Measurements from ENCODE around the gene VWA3A.

DNA sequence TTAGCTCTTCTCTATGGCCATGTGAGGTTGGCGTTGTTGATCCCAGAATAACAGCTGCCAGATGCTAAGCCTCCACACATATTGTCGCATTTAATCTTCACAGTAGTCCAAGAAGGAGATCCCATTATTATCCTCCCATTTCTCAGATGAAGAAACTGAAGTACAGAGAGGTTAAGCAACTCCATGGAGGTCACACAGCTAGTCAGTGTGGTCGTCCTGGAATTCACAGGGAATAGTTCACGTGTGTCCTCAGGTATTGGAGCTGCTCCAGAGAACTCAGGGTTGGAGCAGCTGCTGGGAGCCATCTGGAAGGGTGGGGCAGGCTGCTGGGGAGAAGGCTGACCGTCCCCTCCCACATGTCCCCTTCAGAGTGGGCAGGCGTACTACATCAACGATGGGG is 89.5 kb downstream of the VWA3A start:
- TF ChIP-seq, protein P1, sequence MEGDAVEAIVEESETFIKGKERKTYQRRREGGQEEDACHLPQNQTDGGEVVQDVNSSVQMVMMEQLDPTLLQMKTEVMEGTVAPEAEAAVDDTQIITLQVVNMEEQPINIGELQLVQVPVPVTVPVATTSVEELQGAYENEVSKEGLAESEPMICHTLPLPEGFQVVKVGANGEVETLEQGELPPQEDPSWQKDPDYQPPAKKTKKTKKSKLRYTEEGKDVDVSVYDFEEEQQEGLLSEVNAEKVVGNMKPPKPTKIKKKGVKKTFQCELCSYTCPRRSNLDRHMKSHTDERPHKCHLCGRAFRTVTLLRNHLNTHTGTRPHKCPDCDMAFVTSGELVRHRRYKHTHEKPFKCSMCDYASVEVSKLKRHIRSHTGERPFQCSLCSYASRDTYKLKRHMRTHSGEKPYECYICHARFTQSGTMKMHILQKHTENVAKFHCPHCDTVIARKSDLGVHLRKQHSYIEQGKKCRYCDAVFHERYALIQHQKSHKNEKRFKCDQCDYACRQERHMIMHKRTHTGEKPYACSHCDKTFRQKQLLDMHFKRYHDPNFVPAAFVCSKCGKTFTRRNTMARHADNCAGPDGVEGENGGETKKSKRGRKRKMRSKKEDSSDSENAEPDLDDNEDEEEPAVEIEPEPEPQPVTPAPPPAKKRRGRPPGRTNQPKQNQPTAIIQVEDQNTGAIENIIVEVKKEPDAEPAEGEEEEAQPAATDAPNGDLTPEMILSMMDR (conservative IDR thresholded peaks at IDR 0.05; ENCODE audit: low read length), result no peak
- TF ChIP-seq EZH2phosphoT487 (IDR thresholded peaks at IDR 0.05; ENCODE audit: borderline replicate concordance, low read depth, low read length), result no peak
